GM12892 (cell line): ENCODE data around the gene CADM3.

Experiments used
- DNase-seq: peaks from one replicate; pipeline ENCODE4 v3.0.0; 2011; ENCODE audit not compliant: insufficient read length
- FAIRE-seq: peaks from 2 replicates; lab custom pipeline; 2011; peaks lifted over from hg19 to GRCh38; lab: Jason Lieb, UNC
- POLR2A ChIP-seq: IDR thresholded peaks from 2 replicates; pipeline ENCODE4 v1.6.1; 2011; ENCODE audit warnings: low read depth, low read length, control low read depth
- POLR2AphosphoS5 ChIP-seq: IDR thresholded peaks from 2 replicates; pipeline ENCODE4 v1.6.1; 2011; ENCODE audit warnings: low read depth, low read length, control low read depth
- TAF1 ChIP-seq: IDR thresholded peaks from 2 replicates; pipeline ENCODE4 v1.6.1; 2011; ENCODE audit warnings: low read depth, mild to moderate bottlenecking, control low read depth, low read length, borderline replicate concordance

CADM3 gene

DNA sequence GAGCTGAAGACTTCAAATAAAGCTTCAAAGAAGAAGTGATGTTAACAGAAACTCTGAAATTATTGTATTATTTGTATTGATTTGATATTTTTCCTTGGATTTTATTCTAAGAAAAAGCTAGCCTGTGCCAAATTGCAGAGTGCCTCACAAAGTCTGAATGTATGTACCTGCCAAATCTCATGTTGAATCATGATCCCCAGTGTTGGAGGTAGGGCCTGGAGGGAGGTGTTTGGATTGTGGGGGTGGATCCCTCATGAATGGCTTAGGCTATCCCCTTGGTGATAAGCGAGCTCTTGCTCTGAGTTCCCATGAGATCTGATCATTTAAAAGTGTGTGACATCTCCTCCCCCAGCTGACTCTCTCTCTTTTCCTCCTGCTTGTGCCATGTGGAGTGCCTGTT lies 76.9 kb downstream of the CADM3 start:
- DNase-seq: no peak
- TF ChIP-seq POLR2AphosphoS5 (no peak), TAF1 (no peak), POLR2A (no peak)
- FAIRE-seq: no peak

DNA sequence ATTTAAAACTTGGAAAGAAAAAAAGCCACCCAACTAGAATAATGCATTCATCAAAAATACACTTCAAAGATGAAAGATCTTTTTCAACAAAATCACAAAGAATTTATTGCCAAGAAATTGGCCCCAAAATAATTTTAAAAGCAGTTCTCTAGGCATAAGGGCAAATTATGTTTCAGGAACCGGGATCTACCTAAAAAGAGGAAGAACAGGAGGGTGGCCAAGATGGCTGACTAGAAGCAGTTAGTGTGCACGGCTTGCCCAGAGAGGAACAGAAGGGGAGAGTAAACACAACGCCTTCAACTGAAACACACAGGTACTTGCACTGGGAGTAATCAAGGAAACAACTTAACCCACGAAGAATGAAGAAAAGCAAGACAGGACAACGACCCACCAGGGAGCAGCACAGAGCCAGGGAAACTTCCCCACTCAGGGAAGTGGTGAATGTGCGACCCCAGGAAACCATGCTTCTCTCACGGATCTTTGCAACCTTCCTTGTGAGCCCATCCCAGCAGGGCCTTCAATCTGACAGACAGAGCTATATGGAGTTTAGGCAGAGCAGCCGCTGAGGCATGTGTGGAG lies 79.3 kb downstream of the CADM3 start:
- TF ChIP-seq POLR2A: no peak
- no peak for TF ChIP-seq POLR2AphosphoS5
- FAIRE-seq (no peak), DNase-seq (no peak)
